AML-193 (cell line): ENCODE results near the gene AQR.

Experiments
- DNase-seq, 2 experiments: peaks; one replicate each; lab custom pipeline; 2025; lab: John Stamatoyannopoulos, UW

AQR gene

GRCh38 chr15:34879107-34879506 is 90.4 kb downstream of the AQR start:
- no peak for DNase-seq

- no peak for DNase-seq
Measured at GRCh38 chr15:34876640-34877039, 92.9 kb downstream of the AQR start.

GRCh38 chr15:34869110-34869509 is 100.4 kb downstream of the AQR start:
- DNase-seq = no peak

- DNase-seq = no peak
Measured at GRCh38 chr15:34865531-34865930, 104.0 kb downstream of the AQR start.

GRCh38 chr15:34861214-34861613 is 108.3 kb downstream of the AQR start:
- DNase-seq = no peak

- no peak for DNase-seq
Measured at GRCh38 chr15:34855893-34856292, 113.6 kb downstream of the AQR start.

- no peak for DNase-seq
Measured at GRCh38 chr15:34855413-34855812, 114.1 kb downstream of the AQR start.

- DNase-seq = no peak
Measured at GRCh38 chr15:34854232-34854631, 115.3 kb downstream of the AQR start.

GRCh38 chr15:34853001-34853758 is 116.4 kb downstream of the AQR start:
- DNase-seq = peak; percentile 15 to 25

- DNase-seq = no peak
Measured at GRCh38 chr15:34851751-34852150, 117.8 kb downstream of the AQR start.

- DNase-seq = no peak
Measured at GRCh38 chr15:34851007-34851406, 118.5 kb downstream of the AQR start.

- DNase-seq = no peak
Measured at GRCh38 chr15:34850121-34850520, 119.4 kb downstream of the AQR start.

GRCh38 chr15:34849364-34849959 is 120.1 kb downstream of the AQR start:
- no peak for DNase-seq

- DNase-seq = peak; percentile 72
Measured at GRCh38 chr15:34847598-34847997, 121.9 kb downstream of the AQR start.

- DNase-seq = no peak
Measured at GRCh38 chr15:34841262-34841725, 128.2 kb downstream of the AQR start.

- DNase-seq = no peak
Measured at GRCh38 chr15:34838282-34838681, 131.3 kb downstream of the AQR start.

- no peak for DNase-seq
Measured at GRCh38 chr15:34837246-34838016, 132.1 kb downstream of the AQR start.

GRCh38 chr15:34828145-34828911 is 141.2 kb downstream of the AQR start:
- DNase-seq = no peak

GRCh38 chr15:34821831-34822230 is 147.7 kb downstream of the AQR start:
- no peak for DNase-seq

- no peak for DNase-seq
Measured at GRCh38 chr15:34820110-34820509, 149.4 kb downstream of the AQR start.

GRCh38 chr15:34818526-34818925 is 151.0 kb downstream of the AQR start:
- DNase-seq = no peak

- no peak for DNase-seq
Measured at GRCh38 chr15:34815836-34816235, 153.7 kb downstream of the AQR start.
